IMR-90 (cell line): ENCODE measurements around the gene ANKH. TPM values are rescaled to one million over a fixed set of nuclear protein-coding genes. Genes with fewer than 3 reads are reported as not detected.

ENCODE experiments used
- ATAC-seq: fragments of 200-7000 bp; cut with Tn5 transposase; 2 replicates; pipeline ENCODE4 v1.9.1; 2020; ENCODE audit warnings: low read depth, mild to moderate bottlenecking, moderate library complexity
- BruUV-seq: library from RNA; stranded (reverse); fragments of 400-500 nt; replicated peaks from 2 replicates; lab custom pipeline; 2021; lab: Mats Ljungman, UMichigan
- CTCF ChIA-PET: fragments of 300-600 bp; formaldehyde crosslinking; extraction: SDS; loops from one replicate; lab custom pipeline; 2021; ENCODE audit warnings: antibody characterized with exemption; lab: Yijun Ruan, JAX
- POLR2A ChIA-PET: fragments of 300-600 bp; sonication (Branson Sonifier 250); formaldehyde crosslinking; loops from one replicate; lab custom pipeline; 2022; ENCODE audit warnings: antibody characterized with exemption; ENCODE audit not compliant: unreplicated experiment; lab: Charles Lee
- DNase-seq: peaks from one replicate; pipeline ENCODE4 v3.0.0; 2013
- H2AFZ ChIP-seq: replicated peaks from 2 replicates; pipeline ENCODE3; 2013; ENCODE audit warnings: low read length, mild to moderate bottlenecking; ENCODE audit not compliant: poor library complexity
- H2AK5ac ChIP-seq: 2 replicates; pipeline ENCODE4 v1.6.1; 2013; ENCODE audit warnings: low read depth, low read length, inconsistent platforms
- H2AK9ac ChIP-seq: replicated peaks from 2 replicates; pipeline ENCODE3; 2013; ENCODE audit warnings: mild to moderate bottlenecking, low read depth, low read length, moderate library complexity; ENCODE audit not compliant: poor library complexity
- H2BK120ac ChIP-seq: 2 replicates; pipeline ENCODE4 v1.6.1; 2013; ENCODE audit warnings: low read depth, low read length, inconsistent platforms
- H2BK15ac ChIP-seq: 3 replicates; pipeline ENCODE4 v1.6.1; 2013; ENCODE audit warnings: low read depth, low read length, inconsistent platforms
- H2BK20ac ChIP-seq: 2 replicates; pipeline ENCODE4 v1.6.1; 2013; ENCODE audit warnings: low read depth, mild to moderate bottlenecking, inconsistent platforms, low read length, moderate library complexity
- H2BK5ac ChIP-seq: 2 replicates; pipeline ENCODE4 v1.6.1; 2013; ENCODE audit warnings: mild to moderate bottlenecking, low read depth, low read length, inconsistent platforms; ENCODE audit not compliant: poor library complexity, severe bottlenecking
- H3K14ac ChIP-seq: replicated peaks from 2 replicates; pipeline ENCODE4 v1.6.1; 2013; ENCODE audit warnings: low read depth, low read length, inconsistent platforms
- H3K18ac ChIP-seq: 2 replicates; pipeline ENCODE4 v1.6.1; 2013; ENCODE audit warnings: low read depth, low read length, control low read depth
- H3K23ac ChIP-seq: 2 replicates; pipeline ENCODE4 v1.6.1; 2013; ENCODE audit warnings: low read depth, low read length, inconsistent platforms
- H3K27ac ChIP-seq: 2 replicates; pipeline ENCODE4 v1.5.1; 2013; ENCODE audit warnings: mild to moderate bottlenecking, control low read depth, low read length; ENCODE audit not compliant: insufficient read depth
- H3K27me3 ChIP-seq: 2 replicates; pipeline ENCODE4 v1.6.1; 2013; ENCODE audit warnings: low read length; ENCODE audit not compliant: control insufficient read depth, insufficient read depth
- H3K36me3 ChIP-seq: 2 replicates; pipeline ENCODE4 v1.6.1; 2013; ENCODE audit warnings: low read length, mixed read lengths; ENCODE audit not compliant: control insufficient read depth, insufficient read depth
- H3K4ac ChIP-seq: 2 replicates; pipeline ENCODE4 v1.6.1; 2013; ENCODE audit warnings: low read depth, low read length, inconsistent platforms
- H3K4me1 ChIP-seq: 2 replicates; pipeline ENCODE4 v1.6.1; 2013; ENCODE audit warnings: low read length, mixed read lengths; ENCODE audit not compliant: control insufficient read depth, insufficient read depth
- H3K4me2 ChIP-seq: 2 replicates; pipeline ENCODE4 v1.6.1; 2013; ENCODE audit warnings: low read depth, mild to moderate bottlenecking, control low read depth, low read length, moderate library complexity
- H3K4me3 ChIP-seq: 2 replicates; pipeline ENCODE4 v1.5.1; 2013; ENCODE audit warnings: low read depth, mild to moderate bottlenecking, control low read depth, low read length, moderate library complexity; ENCODE audit not compliant: insufficient read depth
- H3K56ac ChIP-seq: 2 replicates; pipeline ENCODE4 v1.6.1; 2013; ENCODE audit warnings: low read length, inconsistent platforms; ENCODE audit not compliant: insufficient read depth; ENCODE audit errors: extremely low read depth
- H3K79me1 ChIP-seq, 2 experiments: 2 replicates each; pipeline ENCODE4 v1.6.1; 2013; ENCODE audit warnings: low read length in 2 of 2, inconsistent platforms in 1 of 2, low read depth in 1 of 2
- H3K9ac ChIP-seq: 2 replicates; pipeline ENCODE4 v1.6.1; 2013; ENCODE audit warnings: low read depth, low read length, control low read depth
- H3K9me1 ChIP-seq: 2 replicates; pipeline ENCODE4 v1.6.1; 2013; ENCODE audit warnings: low read length, inconsistent platforms; ENCODE audit not compliant: insufficient read depth
- H3K9me3 ChIP-seq: 2 replicates; pipeline ENCODE4 v1.6.1; 2013; ENCODE audit warnings: low read length; ENCODE audit not compliant: control insufficient read depth, insufficient read depth
- H4K20me1 ChIP-seq: 2 replicates; pipeline ENCODE4 v1.6.1; 2013; ENCODE audit warnings: low read length, inconsistent platforms; ENCODE audit not compliant: insufficient read depth
- H4K5ac ChIP-seq: 2 replicates; pipeline ENCODE4 v1.6.1; 2013; ENCODE audit warnings: mild to moderate bottlenecking, low read depth, low read length, control low read depth
- H4K8ac ChIP-seq, 2 experiments: 2 replicates each; pipeline ENCODE4 v1.6.1; 2013; ENCODE audit warnings: low read depth in 2 of 2, low read length in 2 of 2, control low read depth in 1 of 2, inconsistent platforms in 1 of 2
- H4K91ac ChIP-seq: 2 replicates; pipeline ENCODE4 v1.6.1; 2013; ENCODE audit warnings: low read depth, low read length, inconsistent platforms; ENCODE audit not compliant: insufficient read depth
- CEBPB ChIP-seq: IDR thresholded peaks from 2 replicates; pipeline ENCODE4 v1.6.1; 2012; ENCODE audit warnings: low read depth, low read length, improper control_type of control experiment
- RFX5 ChIP-seq: IDR thresholded peaks from 2 replicates; pipeline ENCODE4 v1.8.0; 2012; ENCODE audit warnings: low read depth, mild to moderate bottlenecking, low read length, moderate library complexity
- WGBS, 2 experiments: methylation state at CpG; one replicate each; pipeline versions ENCODE4 v1.1.5 to v1.1.7; 2013; ENCODE audit warnings: missing lambda C conversion rate in 2 of 2; ENCODE audit not compliant: insufficient read length in 1 of 2; ENCODE audit errors: extremely low coverage in 2 of 2; 5-methylcytosine and 5-hydroxymethylcytosine counted together
- dilution Hi-C: fragments of 300-500 bp; cut with HindIII; formaldehyde crosslinking; loops from one replicate; pipeline ENCODE4 v1.14.3; 2018; ENCODE audit warnings: low sequenced_read_pairs; ENCODE audit not compliant: unreplicated experiment
- in situ Hi-C: fragments of 300-500 bp; cut with MboI; formaldehyde crosslinking; loops from 3 replicates; pipeline ENCODE4 v1.14.3; 2019; ENCODE audit warnings: low sequenced_read_pairs, inconsistent platforms, mixed read lengths
- intact Hi-C: fragments of 100-400 bp; cut with micrococcal nuclease; formaldehyde crosslinking; loops from 2 replicates; pipeline ENCODE4 v1.10.0; 2022
- polyA plus RNA-seq, 3 experiments: library from polyadenylated mRNA; depleted of rRNA; stranded (reverse); fragments of >200 nt; gene quantifications; 2 replicates each; pipeline ENCODE4 v1.2.3, GENCODE V29; 2012; ENCODE audit warnings: low replicate concordance in 1 of 3
- total RNA-seq: library from RNA; depleted of rRNA; stranded (reverse); fragments of >200 nt; gene quantifications from 2 replicates; pipeline ENCODE4 v1.2.3, GENCODE V29; 2012

ANKH gene
- total and polyA plus RNA-seq, 2 of the 4 experiments (the other 2 are of a cell fraction): 5.2 to 17.2 TPM

GRCh38 chr5:14705556-14705955 lies 166.0 kb downstream of the ANKH start:
- Histone ChIP-seq H2AFZ (no peak overlapping the region), H3K36me3 (peaks cover 21% of the 10 kb centered on the region), H3K27ac (no peak overlapping the region), H2BK120ac (peak overlapping the region; percentile 47; the same call in 1 of the 2 replicates), H3K9me3 (no peaks in the 10 kb centered on the region), H3K9me1 (peaks cover 16% of the 10 kb centered on the region), H3K9ac (no peak overlapping the region), H3K4me2 (no peak overlapping the region), H3K27me3 (no peaks in the 10 kb centered on the region), H2BK20ac (peak overlapping the region; percentile 33; the same call in 1 of the 2 replicates), H4K20me1 (no peaks in the 10 kb centered on the region), H2BK15ac (no peak overlapping the region), H3K23ac (no peak overlapping the region), H2AK9ac (no peak overlapping the region), H2BK5ac (peak overlapping the region; percentile 53), H2AK5ac (peak overlapping the region; percentile 25), H4K5ac (no peak overlapping the region), H3K79me1 (peaks cover 22 to 62% of the 10 kb centered on the region in 2 experiments), H3K4me1 (peaks cover 7% of the 10 kb centered on the region), H3K4me3 (no peak overlapping the region), H3K4ac (peak overlapping the region; percentile 8; the same call in 1 of the 2 replicates), H3K18ac (no peak overlapping the region), H4K91ac (0 out of 2 replicates have a peak overlapping the region, but pooled peaks have one; percentile 13), H3K56ac (no peak overlapping the region), H3K14ac (0 out of 2 replicates have a peak overlapping the region, but pooled peaks have one; percentile 14), H4K8ac (no peak overlapping the region)
- WGBS, 2 experiments: 67% methylated on average over 1 of the region's 8 CpGs; no CpG with 5 or more reads in 1 of the 2 experiments
- CTCF ChIA-PET: interaction anchor here (0.6 kb wide), 1 partner anchor 18 kb away, joined by 3 read pairs; no protein-coding TSS in a partner anchor
- no TSS peak for BruUV-seq
- TF ChIP-seq CEBPB: peak; percentile 13; the same call in 1 of the 2 replicates
- no peak for TF ChIP-seq RFX5
- POLR2A ChIA-PET: no interaction called here
- in situ Hi-C loops: loop anchor here (25.0 kb wide), 1 partner anchor 807 kb away; the partner anchor contains the start of gene FBXL7
- dilution Hi-C loops: no loop called here
- intact Hi-C loops: no loop called here
- ATAC-seq: no peak
- no peak for DNase-seq
